ENCODE results near the gene CAPN5.

GRCh38 chr11:77111277-77111676, 44.5 kb downstream of the CAPN5 start:
- no peak for TF ChIP-seq CTCF (IDR thresholded peaks at IDR 0.05; ENCODE audit: poor library complexity)
- no peak for TF ChIP-seq EZH2 (IDR thresholded peaks at IDR 0.05; ENCODE audit: borderline replicate concordance)
